ENCODE results near the gene CHI3L1.

CHI3L1 gene

DNA sequence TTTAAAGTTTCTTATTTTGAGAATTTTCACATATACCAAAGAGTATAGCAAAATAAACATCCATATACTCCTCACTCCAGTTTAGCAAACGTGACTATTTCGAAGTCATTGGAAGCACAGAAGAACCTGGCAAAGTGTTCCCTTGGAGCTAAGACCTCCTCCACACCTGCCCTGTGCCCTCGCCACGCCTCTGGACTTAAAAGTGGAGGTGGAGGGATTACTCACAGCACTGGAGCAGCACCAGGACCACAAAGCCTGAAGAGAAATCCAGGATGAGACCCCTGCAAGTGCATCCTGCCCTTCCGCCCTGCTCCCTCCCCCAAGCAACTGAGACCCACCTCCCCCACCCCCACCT is 436 bp downstream of the CHI3L1 start:
- TF ChIP-seq, protein P1, sequence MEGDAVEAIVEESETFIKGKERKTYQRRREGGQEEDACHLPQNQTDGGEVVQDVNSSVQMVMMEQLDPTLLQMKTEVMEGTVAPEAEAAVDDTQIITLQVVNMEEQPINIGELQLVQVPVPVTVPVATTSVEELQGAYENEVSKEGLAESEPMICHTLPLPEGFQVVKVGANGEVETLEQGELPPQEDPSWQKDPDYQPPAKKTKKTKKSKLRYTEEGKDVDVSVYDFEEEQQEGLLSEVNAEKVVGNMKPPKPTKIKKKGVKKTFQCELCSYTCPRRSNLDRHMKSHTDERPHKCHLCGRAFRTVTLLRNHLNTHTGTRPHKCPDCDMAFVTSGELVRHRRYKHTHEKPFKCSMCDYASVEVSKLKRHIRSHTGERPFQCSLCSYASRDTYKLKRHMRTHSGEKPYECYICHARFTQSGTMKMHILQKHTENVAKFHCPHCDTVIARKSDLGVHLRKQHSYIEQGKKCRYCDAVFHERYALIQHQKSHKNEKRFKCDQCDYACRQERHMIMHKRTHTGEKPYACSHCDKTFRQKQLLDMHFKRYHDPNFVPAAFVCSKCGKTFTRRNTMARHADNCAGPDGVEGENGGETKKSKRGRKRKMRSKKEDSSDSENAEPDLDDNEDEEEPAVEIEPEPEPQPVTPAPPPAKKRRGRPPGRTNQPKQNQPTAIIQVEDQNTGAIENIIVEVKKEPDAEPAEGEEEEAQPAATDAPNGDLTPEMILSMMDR (IDR thresholded peaks at IDR 0.05; ENCODE audit: extremely low read depth, missing control alignments), result no peak
- no peak for DNase-seq (ENCODE audit: low spot score)

DNA sequence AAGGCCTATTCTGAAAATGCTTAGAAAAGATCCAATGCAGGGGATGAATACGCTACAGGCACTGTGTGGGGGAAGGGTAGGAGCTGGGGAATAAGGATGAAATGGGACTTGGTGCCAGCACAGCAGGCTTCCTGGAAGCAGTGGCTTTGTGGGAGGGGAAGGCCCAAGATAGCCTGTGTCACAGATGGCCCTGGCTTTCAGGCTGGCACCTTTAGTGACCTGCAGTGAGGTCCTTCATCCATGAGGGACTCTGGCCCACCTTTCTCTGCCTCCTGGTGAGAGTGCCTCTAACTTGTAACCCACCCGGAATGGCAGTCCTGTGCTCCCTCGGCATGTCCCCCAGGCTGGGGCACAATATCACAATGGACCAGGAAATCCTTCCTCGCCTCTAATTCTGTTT is 919 bp downstream of the CHI3L1 start:
- TF ChIP-seq, protein P1 (IDR thresholded peaks at IDR 0.05; ENCODE audit: extremely low read depth, missing control alignments), result no peak
- no peak for DNase-seq (ENCODE audit: low spot score)

DNA sequence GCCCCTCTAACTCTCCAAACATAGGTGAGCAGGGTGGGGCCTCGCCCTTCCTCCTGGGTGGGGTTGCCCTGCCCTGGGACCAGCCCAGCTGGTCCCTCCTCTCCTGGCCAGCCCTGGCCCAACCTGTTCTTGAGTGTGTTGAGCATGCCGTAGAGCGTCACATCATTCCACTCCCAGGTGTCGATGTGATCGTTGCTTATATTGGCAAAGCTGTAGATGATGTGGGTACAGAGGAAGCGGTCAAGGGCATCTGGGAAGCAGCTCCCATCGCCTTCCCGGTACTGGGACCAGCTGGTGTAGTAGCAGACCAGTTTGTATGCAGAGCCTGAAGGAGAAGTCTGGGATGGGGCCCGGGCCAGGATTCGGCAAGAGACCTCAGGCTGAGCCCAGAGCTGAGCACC is 1.4 kb downstream of the CHI3L1 start:
- TF ChIP-seq, protein P1 (IDR thresholded peaks at IDR 0.05; ENCODE audit: extremely low read depth, missing control alignments), result no peak
- no peak for DNase-seq (ENCODE audit: low spot score)

DNA sequence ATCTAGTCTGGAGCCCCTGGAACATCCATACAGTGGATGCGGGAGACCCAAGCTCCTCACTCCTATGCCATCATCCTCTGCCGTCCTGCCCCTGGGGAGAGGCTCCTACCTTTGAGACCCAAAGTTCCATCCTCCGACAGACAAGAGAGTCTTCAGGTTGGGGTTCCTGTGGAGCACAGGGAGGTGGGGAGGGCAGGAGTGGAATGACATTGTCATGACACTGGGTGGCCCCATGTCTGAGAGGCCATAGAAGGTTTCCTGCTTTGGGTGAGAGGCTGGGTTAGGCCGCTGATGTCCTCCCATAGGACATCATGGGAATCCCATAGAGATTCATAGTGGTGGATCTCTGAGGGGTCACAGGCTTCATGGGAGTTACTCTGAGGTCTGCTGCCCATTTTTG is 2.0 kb downstream of the CHI3L1 start:
- DNase-seq (ENCODE audit: low spot score), result no peak

DNA sequence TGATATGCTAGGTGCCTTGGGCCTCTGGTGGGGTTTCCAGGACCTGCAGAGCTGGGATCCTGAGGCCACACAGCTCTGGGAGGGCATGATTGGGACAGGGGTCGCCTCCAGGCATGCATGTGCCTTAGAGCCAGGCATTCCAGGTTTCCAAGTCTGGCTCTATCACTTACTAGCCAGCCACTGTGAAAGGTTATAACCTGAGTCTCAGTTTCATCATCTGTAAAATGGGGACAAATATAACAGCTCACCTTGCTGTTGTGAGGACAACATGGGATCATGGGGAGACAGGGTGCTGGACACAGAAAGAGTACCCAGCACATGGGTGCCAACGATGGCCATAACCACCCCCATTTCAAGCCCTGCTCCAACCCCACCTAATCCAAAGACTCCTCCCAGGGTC is 2.7 kb downstream of the CHI3L1 start:
- no peak for DNase-seq (ENCODE audit: low spot score)
- TF ChIP-seq, protein P1 (IDR thresholded peaks at IDR 0.05; ENCODE audit: extremely low read depth, missing control alignments), result no peak

More for the DNA sequence above, 2.0 kb downstream of the CHI3L1 start:
- TF ChIP-seq, protein P1 (IDR thresholded peaks at IDR 0.05; ENCODE audit: extremely low read depth, missing control alignments), result no peak

DNA sequence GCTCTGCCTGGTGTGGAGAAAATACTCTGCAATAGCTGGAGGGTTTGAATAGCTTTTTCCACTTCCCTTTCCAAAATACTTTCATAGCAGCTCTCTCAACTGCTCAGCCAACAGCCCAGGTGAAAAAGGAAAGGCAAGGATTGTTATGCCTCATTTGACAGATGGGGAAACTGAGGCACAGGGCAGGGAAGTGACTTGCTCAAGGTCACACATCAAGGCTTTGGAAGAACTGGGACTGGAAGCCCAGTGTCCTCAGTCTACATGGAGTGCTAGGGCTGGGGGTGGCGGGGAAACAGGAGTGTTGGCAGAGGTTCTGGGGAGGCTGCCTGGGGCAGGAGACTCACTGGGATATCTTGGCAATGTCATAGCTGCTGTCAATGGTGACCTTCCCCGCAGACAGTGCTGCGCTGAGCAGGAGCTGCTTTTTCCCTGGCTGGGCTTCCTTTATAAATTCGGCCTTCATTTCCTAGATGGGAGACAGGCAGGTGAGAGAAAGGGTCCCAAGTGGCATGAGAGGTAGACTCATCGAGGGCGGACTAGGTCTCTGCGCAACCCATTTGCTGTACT is 4.0 kb downstream of the CHI3L1 start:
- DNase-seq (ENCODE audit: low spot score), result no peak
- TF ChIP-seq, protein P1 (IDR thresholded peaks at IDR 0.05; ENCODE audit: extremely low read depth, missing control alignments), result no peak

DNA sequence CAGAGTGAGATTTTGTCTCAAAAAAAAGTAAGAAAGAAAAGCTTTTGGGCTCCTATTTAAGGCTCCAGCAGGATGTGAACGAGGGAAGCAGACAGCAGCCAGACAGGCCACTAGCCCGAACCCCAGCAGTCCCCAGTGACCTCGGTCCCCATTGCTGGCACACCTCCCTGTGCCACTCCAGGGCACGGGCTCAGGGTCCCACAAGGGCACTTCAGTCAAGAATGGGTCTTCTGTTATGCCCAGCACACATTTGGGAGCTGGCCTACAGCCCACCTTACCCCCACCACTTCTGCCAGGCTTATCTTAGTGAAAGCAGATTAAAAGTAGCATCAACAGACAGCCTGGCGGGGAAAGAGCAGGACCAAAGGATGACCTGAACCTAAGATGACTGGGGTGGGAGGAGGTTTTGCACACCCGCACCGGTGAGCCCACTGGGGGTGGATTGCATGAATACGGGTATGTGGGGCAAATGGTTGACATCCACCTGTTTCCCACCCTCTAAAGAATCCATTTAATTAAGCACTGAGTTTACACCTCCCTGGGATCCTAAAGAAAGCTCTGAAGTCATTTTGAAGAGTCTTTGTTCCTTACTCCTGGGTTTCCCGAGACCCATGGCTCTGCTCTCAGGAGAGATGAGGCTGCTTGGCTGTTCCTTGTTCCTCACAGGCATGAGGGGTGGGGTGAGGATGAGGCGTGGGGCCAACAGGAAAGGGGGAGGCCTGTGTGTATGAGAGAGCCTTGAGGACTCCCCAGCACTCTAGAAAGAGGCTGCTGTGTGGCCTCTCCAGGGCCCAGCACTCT is 4.7 kb downstream of the CHI3L1 start:
- TF ChIP-seq, protein P1 (IDR thresholded peaks at IDR 0.05; ENCODE audit: extremely low read depth, missing control alignments), result no peak
- DNase-seq (ENCODE audit: low spot score), result no peak

Measured in GM20000 (cell line).